Measurements from ENCODE around the gene PPP2R2C.

GRCh38 chr4:6448476-6449170, 23.8 kb downstream of the PPP2R2C start:
- TF ChIP-seq EZH2 (IDR thresholded peaks at IDR 0.05; ENCODE audit: low read length, unreplicated experiment) = no peak
- TF ChIP-seq CTCF (conservative IDR thresholded peaks at IDR 0.05; ENCODE audit: low read depth, low read length) = no peak
- TF ChIP-seq EZH2phosphoT487 (IDR thresholded peaks at IDR 0.05; ENCODE audit: borderline replicate concordance, low read length) = no peak

Measured in PC-3 (cell line).